Ishikawa (cell line): ENCODE results near the gene ZNF467.

Experiments used
- CEBPB ChIP-seq: IDR thresholded peaks from 2 replicates; pipeline ENCODE4 v1.6.1; 2012
- CREB1 ChIP-seq: IDR thresholded peaks from 2 replicates; pipeline ENCODE4 v1.6.1; 2012; ENCODE audit warnings: low read depth
- EGR1 ChIP-seq: IDR thresholded peaks from 2 replicates; pipeline ENCODE4 v1.6.1; 2012
- EP300 ChIP-seq: IDR thresholded peaks from 2 replicates; pipeline ENCODE4 v1.6.1; 2012; ENCODE audit warnings: borderline replicate concordance
- FOXM1 ChIP-seq: IDR thresholded peaks from 2 replicates; pipeline ENCODE4 v1.6.1; 2012; ENCODE audit warnings: low read depth, borderline replicate concordance
- MAX ChIP-seq: IDR thresholded peaks from 2 replicates; pipeline ENCODE4 v1.6.1; 2012
- NFIC ChIP-seq: IDR thresholded peaks from 2 replicates; pipeline ENCODE4 v1.6.1; 2012
- RAD21 ChIP-seq: IDR thresholded peaks from 2 replicates; pipeline ENCODE4 v1.6.1; 2012; ENCODE audit warnings: low read depth
- REST ChIP-seq: IDR thresholded peaks from 2 replicates; pipeline ENCODE4 v1.6.1; 2012; ENCODE audit warnings: low read depth, mild to moderate bottlenecking
- TAF1 ChIP-seq: IDR thresholded peaks from 2 replicates; pipeline ENCODE4 v1.6.1; 2012; ENCODE audit warnings: low read depth, mild to moderate bottlenecking
- TCF12 ChIP-seq: IDR thresholded peaks from 2 replicates; pipeline ENCODE4 v1.6.1; 2012; ENCODE audit warnings: low read depth
- TEAD4 ChIP-seq: IDR thresholded peaks from 2 replicates; pipeline ENCODE4 v1.6.1; 2012
- USF1 ChIP-seq: IDR thresholded peaks from 2 replicates; pipeline ENCODE4 v1.6.1; 2012
- YY1 ChIP-seq: IDR thresholded peaks from 2 replicates; pipeline ENCODE4 v1.6.1; 2012; ENCODE audit warnings: low read depth
- ZBTB7A ChIP-seq: IDR thresholded peaks from 2 replicates; pipeline ENCODE4 v1.6.1; 2012; ENCODE audit warnings: low read depth

ZNF467 gene

GRCh38 chr7:149817301-149817771 lies 43.9 kb upstream of the ZNF467 start:
- TF ChIP-seq MAX (no peak), FOXM1 (no peak), TEAD4 (no peak), YY1 (no peak), NFIC (no peak), CEBPB (no peak), TCF12 (no peak), REST (no peak), USF1 (no peak), EP300 (no peak), TAF1 (no peak), CREB1 (no peak), ZBTB7A (no peak), EGR1 (no peak), RAD21 (no peak)

GRCh38 chr7:149816794-149817193 lies 43.4 kb upstream of the ZNF467 start:
- TF ChIP-seq TCF12 (no peak), ZBTB7A (no peak), EGR1 (no peak), MAX (no peak), USF1 (no peak), FOXM1 (no peak), REST (no peak), CREB1 (no peak), CEBPB (no peak)

GRCh38 chr7:149816267-149816751 lies 42.9 kb upstream of the ZNF467 start:
- TF ChIP-seq MAX: no peak

- TF ChIP-seq ZBTB7A (no peak), NFIC (no peak), RAD21 (no peak), CREB1 (no peak), EP300 (no peak), TAF1 (no peak), YY1 (no peak), TEAD4 (no peak), FOXM1 (no peak), USF1 (no peak), MAX (no peak), REST (no peak), CEBPB (no peak), TCF12 (no peak), EGR1 (no peak)
These were observed 42.4 kb upstream of the ZNF467 start for GRCh38 chr7:149815661-149816266.
